HG03342 (cell line): Measurements from ENCODE around the gene DHRS7B.

Source experiments
- ATAC-seq: cut with Tn5 transposase; IDR thresholded peaks from one replicate; pipeline ENCODE4 v1.9.1; 2021; ENCODE audit warnings: mild to moderate bottlenecking, moderate library complexity; ENCODE audit not compliant: unreplicated experiment

Gene DHRS7B

DNA sequence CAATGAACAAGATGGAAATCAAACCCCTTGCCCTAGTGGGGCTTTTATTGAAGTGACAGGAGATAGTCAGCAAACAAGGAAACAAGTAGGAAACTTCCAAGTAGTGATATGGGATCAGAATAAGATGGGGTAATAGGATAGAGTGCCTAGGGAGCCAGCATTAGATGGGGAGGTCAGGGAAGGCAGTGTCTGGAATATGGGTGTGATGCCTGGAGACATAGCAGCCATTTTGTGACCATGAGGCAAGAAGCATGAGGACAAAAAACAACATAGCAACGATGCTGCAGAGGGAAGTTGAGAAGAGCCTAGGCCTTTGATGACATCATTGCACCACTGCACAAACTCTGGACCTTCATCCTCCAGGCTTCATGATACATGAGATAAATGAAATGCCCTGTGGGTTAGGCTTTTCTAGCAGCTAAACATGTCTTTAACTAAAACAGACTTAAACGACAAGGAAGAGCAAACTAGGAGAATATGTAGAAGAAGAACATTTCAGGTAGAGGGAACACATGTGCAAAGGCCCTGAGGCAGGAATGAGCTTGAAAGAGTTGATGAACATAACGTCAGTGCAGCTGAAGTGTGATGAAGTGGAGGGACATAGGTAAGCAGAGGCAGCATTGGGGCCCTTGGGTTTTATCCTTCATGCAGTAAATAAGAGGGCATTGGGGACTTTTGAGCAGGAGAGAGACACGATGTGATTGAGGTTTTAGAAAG lies 105.4 kb downstream of the DHRS7B start:
- ATAC-seq = no peak

DNA sequence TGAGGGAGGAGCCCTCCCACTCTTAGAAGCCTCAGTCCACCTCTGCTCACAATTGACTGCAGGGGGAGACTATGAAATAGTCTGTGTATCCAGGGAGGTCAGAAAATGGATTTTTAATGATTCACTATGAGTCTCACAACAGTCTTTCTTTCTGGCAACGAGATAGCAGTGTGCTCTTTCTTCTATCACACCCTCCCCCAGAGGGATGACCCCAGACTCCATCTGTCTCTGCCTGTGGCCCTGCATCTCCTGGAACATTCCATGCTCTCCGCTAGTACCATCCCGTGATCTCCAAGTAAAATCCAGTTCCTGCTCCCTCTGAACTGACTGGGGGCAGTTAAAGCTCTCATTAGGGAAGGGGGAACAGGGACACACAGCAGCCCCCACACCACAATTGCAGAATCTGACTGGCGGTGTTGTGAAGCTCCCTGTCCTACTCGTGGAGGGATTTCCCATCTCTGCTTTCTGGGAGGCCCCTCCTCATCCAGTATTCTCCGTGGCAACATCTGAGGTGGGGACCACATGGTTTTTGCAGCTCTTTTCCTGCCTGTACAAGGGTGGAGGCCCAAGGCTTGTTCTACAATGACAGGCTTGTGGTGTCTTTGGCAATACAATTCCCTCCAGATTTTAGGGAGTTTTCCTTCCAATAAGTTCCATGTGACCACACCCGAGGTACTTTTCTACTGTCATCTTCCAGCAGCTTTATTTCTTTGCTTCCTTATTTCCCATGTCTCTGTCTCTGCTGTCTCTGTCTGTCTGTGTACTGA lies 107.0 kb downstream of the DHRS7B start:
- no peak for ATAC-seq

DNA sequence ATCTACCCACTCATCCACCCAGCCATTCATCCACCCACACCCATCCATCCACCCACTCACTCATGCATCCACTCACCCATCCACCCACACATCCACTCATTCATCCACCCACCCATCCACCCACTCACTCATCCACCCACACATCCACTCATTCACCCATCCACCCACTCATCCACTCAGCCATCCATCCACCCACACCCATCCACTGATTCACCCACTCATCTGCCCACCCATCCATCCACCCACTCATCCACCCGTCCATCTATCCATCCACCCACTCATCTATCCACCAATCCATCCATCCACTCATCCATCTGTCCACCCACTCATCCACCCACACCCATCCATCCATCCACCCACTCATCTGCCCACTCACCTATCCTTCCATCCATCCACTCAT lies 109.2 kb downstream of the DHRS7B start:
- ATAC-seq = no peak

DNA sequence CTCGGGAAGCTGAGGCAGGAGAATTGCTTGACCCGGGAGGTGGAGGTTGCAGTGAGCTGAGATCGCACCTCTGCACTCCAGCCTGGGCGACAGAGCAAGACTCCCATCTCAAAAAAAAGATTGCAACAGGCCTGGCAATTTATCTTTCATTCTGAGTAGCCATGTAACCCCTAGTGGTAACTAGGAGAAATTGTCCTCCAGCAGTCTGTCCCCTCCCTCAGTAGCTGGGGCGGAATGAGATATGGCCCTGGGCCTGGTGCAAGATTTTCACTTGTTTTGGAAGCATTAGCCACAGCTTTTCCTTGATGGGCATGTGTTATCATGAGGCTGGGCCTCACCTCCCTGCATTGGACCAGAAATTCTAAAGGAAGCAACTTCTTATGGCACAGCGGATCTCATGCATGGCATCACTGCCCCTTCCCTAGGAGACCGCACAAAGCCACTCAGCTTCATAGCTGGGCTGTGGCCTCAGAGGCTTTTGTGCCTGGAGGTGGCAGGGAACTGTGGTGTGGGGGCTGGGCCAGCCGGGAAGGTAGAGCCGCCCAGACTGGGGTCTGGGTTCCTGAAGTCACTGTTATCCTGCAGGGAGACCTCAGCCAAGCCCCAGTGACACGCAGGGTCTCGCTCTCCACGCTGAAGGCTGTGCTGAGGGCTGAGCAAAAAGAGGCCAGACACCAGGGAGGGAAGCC lies 113.1 kb downstream of the DHRS7B start:
- no peak for ATAC-seq

DNA sequence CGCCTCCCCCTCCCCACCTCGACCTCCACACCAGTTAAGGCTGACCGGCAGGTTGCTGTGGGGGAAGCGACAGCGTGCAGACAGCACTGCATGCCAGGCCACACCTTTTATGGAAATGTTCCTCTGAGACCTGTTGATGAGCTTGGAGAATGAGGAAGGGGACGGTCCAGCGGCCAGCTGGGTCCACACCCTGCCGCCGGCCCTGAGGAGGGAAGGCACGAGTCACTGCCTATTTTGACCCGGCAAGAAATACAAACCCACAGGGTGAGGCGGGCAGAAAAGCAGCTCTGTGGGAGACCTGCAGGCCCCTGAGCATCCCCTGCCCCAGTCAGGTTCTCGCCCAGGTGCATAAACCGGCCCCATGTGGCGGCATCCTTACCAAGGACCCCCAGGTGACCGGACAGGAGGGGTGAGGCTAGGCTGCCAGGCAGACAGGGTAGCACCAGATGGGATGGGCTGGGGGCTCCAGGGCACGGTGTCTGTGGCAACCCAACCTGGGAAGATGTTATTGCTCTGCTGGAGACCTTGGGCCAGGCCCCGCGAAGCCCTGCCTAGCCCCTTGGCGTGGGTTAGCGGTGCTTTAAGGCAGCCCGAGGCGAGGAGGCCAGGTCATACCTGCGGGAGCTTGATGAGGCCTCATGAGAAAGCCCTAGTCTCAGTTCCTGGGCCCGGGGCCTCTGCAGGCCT lies 113.7 kb downstream of the DHRS7B start:
- ATAC-seq = no peak
